Posterior cingulate gyrus (tissue), 11 donors: Measurements from ENCODE around the gene MS4A10.
"Not testable (repeated sequence)": the region's sequence is repeated elsewhere in the genome, so short reads cannot be mapped to it uniquely, and the experiment has no call there.

Experiments used
- DNase-seq, 10 donors: peaks; one replicate each; pipeline versions ENCODE4 v3.0.0 to v3.0.0-alpha.2; 2020 to 2021; ENCODE audit warnings: mixed read lengths in 3 of 10
- intact Hi-C: fragments of 100-400 bp; cut with DNase I; formaldehyde crosslinking; loops from one replicate; pipeline ENCODE4 v1.15.1; 2023

The MS4A10 gene

DNA sequence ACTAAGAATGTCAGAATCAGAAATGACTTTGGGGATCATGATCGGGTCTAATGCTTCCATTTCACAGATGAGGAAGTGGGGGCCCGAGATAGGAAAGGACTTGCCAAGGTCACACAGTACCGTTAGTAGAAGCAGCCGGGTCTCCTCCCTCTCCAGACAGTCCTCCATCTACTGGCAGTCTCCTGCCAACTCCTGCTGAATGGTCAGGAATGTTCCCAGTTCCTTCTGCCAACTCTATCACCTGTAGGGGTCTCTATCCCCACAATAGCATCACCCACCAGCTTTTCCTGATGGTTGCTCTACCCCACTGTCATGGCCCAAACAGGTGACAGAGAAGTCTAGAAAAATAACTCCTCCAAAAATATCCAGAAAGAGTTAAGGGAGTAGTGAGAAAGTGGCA lies 32.9 kb downstream of the MS4A10 start:
- DNase-seq: peak in 2 of 10 donors; percentile 9 to 15
- intact Hi-C loops: no loop called here

DNA sequence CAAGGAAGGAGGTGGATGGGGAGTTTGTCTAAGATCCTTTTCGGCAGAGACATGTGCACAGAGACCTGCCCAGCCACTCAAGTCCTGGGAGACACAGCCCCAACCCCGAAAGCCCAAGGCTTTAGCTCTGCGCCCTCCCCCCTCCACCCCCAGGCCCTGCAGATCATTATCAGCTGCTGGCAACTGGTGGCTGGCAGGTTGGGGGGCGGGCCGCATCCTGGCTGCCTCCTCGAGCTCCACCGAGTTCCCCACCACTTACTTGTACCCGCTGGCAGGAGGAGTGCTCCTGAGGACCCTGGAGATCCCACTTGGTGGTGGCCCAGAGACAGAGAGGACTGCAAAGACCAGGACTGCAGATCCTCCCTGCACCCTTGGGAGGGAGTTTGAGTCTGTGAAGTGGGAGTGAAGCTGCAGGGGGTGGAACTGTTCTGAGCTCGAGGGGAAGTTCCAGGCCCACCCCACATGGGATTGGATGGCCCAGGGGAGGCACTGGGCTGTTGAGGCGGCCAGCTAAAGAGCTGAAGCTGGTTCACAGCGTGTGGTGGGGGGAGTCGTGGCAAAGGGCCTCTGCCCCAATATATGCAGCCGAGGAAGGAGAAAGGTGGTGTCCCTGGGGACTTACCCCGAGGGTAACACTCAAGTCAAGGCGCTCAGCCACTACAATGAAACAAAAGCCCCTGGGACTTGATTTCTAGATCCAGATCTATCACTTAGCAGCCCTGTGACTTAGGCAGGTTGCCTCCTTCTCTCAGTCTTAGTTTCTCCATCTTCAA lies 36.9 kb downstream of the MS4A10 start:
- intact Hi-C loops: no loop called here
- peak in 2 of 10 donors; percentile 70 to 77 for DNase-seq

DNA sequence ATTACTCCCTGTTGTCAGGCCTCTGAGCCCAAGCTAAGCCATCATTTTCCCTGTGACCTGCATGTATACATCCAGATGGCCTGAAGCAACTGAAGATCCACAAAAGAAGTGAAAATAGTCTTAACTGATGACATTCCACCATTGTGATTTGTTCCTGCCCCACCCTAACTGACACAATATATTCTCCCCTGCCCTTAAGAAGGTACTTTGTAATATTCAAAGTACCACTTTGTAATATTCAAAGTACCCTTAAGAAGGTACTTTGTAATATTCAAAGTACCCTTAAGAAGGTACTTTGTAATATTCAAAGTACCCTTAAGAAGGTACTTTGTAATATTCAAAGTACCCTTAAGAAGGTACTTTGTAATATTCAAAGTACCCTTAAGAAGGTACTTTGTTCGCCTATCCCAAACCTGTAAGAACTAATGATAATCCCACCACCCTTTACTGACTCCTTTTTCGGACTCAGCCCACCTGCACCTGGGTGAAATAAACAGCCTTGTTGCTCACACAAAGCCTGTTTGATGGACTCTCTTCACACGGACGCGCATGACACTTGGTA lies 38.7 kb downstream of the MS4A10 start:
- intact Hi-C loops, DNase-seq: not testable (repeated sequence)

DNA sequence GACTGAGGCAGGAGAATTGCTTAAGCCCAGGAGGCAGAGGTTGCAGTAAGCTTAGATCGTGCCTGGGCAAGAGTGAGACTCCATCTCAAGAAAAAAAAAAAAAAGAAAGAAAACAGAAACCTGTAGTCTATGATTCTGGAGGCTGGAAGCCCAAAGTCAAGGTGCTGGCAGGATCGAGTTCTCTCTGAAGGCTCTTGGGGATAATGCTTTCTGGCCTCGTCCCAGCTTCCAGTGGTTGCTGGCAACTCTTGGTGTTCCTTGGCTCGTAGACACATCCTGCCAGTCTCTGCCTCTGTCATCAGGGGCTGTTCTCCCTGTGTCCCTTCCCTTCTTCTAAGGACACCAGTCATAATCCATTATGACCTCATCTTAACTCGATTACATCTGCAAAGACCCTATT lies 40.0 kb downstream of the MS4A10 start:
- DNase-seq: peak in 2 of 10 donors; percentile 4 to 41
- intact Hi-C loops: no loop called here

DNA sequence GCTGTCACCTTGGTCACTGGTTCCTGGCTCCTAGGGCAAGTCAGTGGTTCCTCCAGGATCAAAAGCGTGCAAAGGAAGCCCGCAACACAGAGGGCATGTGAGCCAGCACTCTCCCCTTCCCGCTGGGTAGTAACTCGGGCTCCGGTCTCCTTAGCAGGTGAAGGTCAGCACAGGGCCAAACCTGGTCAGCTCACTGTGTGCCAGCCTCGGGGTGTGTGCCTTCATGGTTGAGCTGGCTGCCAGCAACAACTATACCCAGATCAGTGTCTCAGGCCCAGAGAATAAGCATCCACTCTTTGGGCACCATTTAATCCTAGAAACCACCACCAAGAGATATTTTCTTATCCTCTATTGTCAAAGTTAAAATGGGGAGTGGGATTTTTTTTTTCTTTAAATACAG lies 40.7 kb downstream of the MS4A10 start:
- peak in 1 of 10 donors; percentile 38 for DNase-seq
- intact Hi-C loops: no loop called here

DNA sequence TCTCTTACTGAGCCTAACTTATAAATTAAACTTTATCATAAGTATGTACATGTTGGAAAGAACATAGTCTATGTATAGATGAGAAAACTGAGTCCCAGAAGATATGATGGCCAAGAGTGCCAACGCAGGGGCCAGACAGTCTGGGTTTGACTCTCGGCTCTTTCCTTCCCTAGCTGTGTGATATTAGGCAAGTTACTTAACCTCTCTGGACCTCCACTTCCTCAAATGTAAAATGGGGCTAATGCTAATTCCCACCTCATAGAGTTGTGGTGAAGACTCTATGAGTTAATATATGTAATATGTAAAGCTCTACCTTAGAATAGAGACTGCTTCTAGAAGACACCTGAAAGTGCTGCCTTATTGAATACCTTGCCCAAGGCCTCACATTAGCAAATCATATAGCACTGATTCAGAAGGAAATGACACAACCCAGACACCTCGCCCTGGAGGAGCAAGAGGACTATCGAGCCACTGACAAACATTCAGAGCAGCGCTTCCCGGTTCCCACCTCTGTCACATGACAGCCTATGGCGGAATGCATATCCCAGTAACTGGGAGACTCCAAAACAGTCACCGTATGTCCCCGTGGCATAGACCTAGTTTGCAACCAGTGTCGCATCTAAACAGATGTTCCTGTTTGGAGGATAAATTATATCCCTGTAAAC lies 45.5 kb downstream of the MS4A10 start:
- peak in 1 of 10 donors; percentile 23 for DNase-seq
- intact Hi-C loops: loop anchor here (1.0 to 5.0 kb wide), 4 partner anchors 57 to 357 kb away; no protein-coding TSS in a partner anchor

DNA sequence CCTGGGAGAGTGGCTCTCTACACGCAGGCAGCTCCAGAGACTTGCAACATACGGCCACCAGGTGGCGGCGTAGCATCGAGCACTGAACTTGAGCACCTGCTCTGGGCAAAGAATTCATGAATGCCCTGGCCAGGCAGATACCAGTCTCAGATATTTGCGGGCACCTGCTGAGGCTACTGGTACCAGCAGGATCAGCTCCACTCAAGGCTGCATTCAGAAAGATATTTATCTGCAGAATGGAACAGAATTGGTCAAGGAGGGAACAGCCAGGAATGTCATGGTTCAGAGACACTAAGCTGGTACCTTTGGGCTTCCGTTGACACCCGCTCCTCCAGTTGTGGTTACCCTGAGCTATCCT lies 46.0 kb downstream of the MS4A10 start:
- DNase-seq: peak; percentile 75 to 98 (median 90)
- intact Hi-C loops: loop anchor here (1.0 to 5.0 kb wide), 4 partner anchors 56 to 356 kb away; no protein-coding TSS in a partner anchor

DNA sequence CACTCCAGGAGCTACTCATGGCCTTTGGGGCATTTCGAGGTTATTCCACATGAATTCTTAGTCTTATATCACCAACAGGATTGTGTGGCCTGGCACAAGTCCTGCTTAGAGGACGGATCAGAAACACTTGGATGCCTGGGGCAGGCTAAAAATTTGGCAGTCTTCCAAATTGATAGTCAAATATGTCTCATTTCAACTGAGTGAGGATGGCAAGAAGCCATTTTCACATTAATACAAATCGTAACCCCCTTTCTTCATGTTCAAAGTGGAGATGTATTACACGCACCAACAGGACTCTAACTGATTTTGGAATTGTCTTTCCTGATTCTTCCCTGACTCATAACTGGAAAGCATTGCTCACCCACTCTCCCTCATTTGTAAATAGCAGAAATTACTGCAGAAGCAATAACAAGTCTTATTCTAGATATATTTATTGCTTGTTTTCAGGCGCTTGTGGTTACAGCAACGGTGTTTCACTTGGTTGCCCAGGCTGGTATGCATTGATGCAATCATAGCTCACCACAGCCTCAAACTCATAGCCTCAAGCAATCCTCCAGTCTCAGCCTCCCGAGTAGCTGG lies 46.5 kb downstream of the MS4A10 start:
- DNase-seq: peak in 1 of 10 donors; percentile 22
- intact Hi-C loops: loop anchor here (1.0 to 5.0 kb wide), 4 partner anchors 56 to 356 kb away; no protein-coding TSS in a partner anchor

DNA sequence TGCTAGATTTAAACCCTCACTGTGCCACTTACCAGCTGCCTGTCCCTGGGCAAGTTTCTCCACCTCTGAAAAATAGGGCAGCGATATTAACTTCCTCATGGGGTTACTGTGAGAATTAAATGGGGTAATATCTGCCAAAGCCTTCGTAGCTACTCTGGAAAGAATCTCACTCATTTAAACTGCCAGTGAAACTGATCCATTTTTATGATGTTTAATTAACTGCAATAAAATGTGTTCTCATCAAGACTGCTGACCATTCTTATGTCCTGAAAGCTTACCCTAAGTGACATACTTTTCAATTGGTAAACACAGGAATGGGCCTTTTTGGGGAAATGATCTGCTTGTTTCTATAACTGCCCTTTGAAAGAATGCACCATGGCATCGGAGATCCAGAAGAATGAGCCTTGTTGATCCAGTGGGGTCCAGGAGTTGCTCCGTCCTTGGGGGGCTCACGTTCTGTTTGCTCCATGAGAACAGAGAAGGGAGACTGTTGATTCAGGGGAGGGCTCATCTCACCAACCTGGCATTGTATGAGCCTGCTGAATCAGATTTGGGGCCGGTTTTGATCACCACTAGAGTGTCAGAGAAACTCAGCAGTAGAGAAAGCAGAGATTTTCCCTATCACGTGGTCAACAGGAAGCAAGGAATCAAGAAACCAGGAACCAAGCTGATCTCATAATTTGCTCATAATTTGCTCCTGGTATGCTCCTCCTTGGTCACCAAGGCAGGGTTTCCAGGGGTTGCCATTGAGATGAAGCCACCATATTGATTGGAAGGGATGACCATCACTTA lies 49.8 kb downstream of the MS4A10 start:
- intact Hi-C loops: loop anchor here (5.0 kb wide), 1 partner anchor 352 kb away; no protein-coding TSS in a partner anchor
- DNase-seq: peak in 1 of 10 donors; percentile 15

DNA sequence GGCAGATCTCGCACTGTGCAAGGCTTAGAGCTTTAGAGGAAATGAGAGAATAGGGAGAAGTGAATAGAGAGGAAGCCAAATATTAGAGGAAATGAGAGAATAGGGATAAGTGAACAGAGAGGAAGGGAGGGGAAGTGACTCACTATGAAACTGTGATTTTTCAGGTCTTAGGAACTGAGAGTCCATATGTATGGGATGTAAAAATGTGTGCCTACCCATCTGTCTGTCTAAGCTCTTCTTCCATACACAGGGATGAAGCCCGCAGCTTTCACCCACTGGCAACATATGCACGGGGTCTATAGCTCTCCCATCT lies 50.4 kb downstream of the MS4A10 start:
- intact Hi-C loops: no loop called here
- peak in 1 of 10 donors; percentile 1 for DNase-seq

DNA sequence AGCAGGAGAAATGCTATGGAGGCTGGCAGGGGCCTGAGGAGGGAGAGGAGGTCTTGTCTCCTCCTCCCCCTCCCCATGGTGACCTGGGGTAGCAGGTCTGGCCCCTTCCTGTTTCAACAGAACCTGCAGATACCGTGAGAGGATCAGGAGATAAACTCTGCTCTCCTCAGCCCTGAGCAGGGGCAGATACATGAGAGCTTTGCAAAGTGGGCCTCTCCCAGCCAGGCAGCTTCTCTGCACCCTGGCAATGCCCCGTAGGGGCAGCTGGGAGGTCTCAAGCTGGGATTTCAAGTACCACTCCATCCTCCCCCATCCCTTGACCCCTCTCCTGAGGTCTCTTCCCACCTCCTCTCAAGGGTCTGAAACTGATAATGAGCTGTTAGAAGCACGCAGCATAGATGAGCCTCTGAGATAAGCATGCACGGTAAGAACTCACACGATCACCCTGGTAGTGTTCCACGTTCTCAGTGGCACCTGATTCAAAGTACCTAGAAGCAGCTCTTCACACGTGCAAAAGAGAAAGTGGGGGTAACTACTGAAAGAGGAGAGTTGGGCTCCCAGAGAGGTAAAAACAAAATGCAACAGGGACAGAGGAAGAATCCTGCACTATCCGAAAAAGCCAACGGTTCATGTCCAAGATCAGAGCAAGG lies 51.9 kb downstream of the MS4A10 start:
- peak in 2 of 10 donors; percentile 17 to 53 for DNase-seq
- intact Hi-C loops: no loop called here

DNA sequence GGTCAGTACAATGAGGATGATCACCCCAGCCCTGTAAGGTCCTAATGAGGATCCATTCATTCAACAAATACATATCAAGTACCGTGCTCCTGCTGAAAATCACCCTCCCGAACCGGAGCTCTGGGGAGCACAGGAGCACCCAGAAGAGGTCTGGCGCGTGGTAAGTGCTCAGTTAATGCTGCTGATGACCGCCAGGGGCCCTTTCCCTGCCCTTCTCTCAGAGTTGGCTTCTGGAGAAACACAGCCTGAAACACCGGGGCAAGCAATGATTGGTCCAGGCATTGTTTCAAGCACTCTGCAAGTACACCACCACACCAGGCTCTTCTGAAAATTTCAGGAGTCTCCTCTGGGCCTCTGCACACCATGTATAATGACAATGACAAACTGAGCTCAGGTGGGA lies 53.0 kb downstream of the MS4A10 start:
- DNase-seq: peak in 2 of 10 donors; percentile 31 to 43
- intact Hi-C loops: no loop called here

DNA sequence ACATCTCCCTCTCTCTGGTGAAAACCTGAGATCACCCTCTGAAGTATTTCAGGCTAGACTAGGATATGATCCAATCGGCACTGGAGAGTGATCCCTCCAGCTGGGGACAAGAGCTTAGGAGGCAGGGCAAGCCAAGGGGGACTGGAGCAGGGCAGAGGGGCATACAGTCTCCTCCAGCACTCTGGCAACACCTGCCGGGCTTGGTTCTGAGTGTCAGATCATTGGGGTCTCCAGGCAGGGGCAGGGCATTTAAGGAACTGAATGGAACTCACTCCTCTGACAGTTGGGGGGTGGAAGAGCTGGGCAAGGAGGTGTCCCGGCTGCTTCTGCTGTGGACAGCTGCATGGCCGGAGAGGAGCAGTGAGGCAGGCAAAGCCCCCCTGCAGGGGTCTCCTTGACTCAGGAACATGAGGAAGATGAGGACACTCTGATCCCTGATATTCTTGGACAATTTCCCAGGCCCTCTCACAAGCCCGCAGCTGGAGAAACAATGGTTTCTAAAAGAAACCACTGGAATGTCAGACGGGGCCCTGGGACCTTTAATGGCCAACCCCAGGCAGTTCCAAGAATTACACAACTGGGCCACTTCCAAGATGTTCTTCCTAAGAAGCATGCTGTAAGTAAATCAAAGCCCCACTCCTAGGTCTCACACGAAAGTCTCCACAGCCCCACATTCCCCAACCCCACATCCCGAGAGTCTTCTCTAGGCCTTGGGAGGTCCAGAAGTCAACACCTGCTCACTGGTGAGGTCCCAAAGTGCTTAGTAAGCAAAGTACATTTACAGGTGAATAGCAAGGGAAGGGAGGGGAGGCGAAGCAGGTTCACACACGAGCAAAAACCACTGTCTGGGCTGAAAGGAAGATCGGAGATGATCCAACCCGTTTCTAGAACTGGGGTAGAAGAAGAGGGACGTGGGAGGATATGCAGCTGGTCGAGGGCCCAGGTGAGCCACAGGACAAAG lies 55.6 kb downstream of the MS4A10 start:
- intact Hi-C loops: loop anchor here (10.0 kb wide), 1 partner anchor 324 kb away; the partner anchor contains the start of gene VPS37C
- DNase-seq: peak in 2 of 10 donors; percentile 46 to 61

DNA sequence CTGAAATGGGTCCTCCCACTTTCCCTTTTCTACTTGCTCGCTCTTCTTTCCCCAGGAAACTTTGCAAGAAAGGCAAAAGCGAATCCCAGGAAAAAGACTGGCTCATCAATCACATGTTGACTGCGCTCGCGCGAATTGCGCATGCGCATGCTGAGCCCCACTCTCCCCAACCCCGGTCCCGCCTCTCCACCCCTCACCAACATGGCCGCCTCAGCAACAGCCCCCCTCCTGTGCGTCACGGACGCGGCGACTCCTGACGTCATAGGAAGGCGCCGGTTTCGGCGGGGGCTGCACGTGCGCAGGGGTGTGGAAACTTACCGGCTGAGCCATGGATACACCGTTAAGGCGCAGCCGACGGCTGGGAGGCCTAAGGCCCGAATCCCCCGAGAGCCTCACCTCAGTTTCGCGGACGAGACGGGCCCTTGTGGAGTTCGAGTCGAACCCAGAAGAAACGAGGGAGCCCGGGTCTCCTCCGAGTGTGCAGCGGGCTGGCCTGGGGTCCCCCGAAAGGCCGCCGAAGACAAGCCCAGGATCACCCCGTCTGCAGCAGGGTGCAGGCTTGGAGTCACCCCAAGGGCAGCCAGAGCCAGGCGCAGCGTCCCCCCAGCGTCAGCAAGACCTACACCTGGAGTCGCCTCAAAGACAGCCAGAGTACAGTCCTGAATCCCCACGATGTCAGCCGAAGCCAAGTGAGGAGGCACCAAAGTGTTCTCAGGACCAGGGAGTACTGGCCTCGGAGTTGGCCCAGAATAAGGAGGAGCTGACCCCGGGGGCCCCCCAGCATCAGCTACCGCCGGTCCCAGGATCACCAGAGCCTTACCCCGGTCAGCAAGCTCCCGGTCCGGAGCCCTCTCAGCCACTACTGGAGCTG lies 56.9 kb downstream of the MS4A10 start, which contains the start of gene CCDC86:
Gene CCDC86, plus strand, starts transcription at position 317 of the 871 bp plus-strand sequence. Its CDS starts 12 bp downstream, at position 329.
- DNase-seq: peak; percentile 93 to 99 (median 95)
- intact Hi-C loops: loop anchor here (10.0 kb wide), 1 partner anchor 323 kb away; the partner anchor contains the start of gene VPS37C

DNA sequence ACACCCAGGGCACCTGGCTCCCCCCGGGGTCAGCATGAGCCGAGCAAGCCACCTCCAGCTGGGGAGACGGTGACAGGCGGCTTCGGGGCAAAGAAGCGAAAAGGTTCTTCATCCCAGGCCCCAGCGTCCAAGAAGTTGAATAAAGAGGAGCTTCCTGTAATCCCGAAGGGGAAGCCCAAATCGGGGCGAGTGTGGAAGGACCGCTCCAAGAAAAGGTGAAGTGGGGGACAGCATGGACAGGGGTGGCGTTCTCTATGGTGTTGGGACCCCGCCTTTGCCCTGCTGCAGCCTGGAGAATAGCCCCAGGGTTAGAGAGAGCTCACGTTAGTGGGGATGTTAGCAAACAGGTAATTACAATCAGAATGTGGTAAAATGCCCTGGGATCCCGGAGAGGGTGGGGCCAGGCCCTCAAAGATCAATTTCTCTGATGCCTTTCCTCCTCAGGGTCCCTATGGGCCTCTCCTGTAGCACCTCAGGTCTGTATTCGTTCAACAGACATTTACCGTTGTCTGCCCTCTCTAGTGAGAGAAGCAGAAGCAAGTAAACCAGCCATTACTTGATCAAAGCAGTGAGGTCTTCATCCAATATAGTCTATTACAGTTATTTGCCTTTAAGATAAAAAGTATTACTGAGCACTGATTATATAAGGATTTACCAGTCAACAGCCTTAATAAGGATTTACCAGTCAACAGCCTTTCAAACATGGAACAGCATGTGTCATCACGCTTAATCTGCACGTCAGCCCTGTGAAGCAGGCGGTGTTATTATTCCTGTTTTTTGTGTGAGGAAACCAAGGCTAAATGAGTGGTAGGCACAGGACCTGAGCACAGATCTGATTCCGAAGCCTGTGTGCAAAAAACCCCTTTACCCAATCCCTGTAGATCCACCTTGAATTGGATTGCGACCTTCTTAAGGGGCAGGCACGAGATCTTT lies 57.8 kb downstream of the MS4A10 start:
- peak in 1 of 10 donors; percentile 24 for DNase-seq
- intact Hi-C loops: loop anchor here (10.0 kb wide), 1 partner anchor 322 kb away; the partner anchor contains the start of gene VPS37C
